Measurements from ENCODE around the gene SH3RF2. TPM values are rescaled to one million over a fixed set of nuclear protein-coding genes. Genes with fewer than 3 reads are reported as not detected.

Gene SH3RF2
- total and polyA plus RNA-seq, 4 donors: 3.1 to 12.9 (median 4.1) TPM

DNA sequence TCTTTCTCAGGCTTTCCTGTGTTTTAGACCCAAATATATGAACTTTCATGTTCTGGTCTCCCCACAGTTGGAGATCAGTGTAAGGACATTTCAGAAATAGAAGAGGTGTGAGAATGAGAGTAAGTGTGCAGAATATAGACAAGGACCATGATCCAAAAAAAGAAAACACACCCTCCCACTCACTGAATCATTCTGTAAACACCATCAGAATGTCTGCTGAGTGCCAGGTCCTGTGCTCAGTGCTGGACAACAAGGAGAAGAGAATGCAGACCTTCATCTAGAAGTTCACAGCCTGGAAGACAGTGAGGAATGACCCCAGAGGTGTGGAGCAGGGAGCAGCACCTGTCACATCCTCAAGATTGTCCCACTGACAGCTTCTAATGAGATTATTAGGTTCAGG, 19.1 kb upstream of the SH3RF2 start:
- intact Hi-C loops (cut with DNase I): no loop called here
- peaks cover 2% of the 10 kb centered on the region for H3K9me3 ChIP-seq (ENCODE audit: control insufficient read depth, low read length)
- no peak overlapping the region for H3K27ac ChIP-seq (ENCODE audit: low read depth in 1 of 2, low read length in 2 of 2)
- DNase-seq: no peak
- H3K4me3 ChIP-seq (ENCODE audit: low read length in 2 of 2): no peak overlapping the region
- H3K4me1 ChIP-seq (ENCODE audit: control insufficient read depth in 1 of 2, insufficient read depth in 2 of 2, low read length in 2 of 2): peaks cover 0 to 3% of the 10 kb centered on the region in 2 donors
- no peaks in the 10 kb centered on the region for H3K36me3 ChIP-seq (ENCODE audit: control insufficient read depth in 1 of 2, insufficient read depth in 2 of 2, low read length in 1 of 2)
- no peak for ATAC-seq (ENCODE audit: low FRiP score)
- no peaks in the 10 kb centered on the region for H3K27me3 ChIP-seq (ENCODE audit: control insufficient read depth in 1 of 2, insufficient read depth in 2 of 2, low read length in 1 of 2)

DNA sequence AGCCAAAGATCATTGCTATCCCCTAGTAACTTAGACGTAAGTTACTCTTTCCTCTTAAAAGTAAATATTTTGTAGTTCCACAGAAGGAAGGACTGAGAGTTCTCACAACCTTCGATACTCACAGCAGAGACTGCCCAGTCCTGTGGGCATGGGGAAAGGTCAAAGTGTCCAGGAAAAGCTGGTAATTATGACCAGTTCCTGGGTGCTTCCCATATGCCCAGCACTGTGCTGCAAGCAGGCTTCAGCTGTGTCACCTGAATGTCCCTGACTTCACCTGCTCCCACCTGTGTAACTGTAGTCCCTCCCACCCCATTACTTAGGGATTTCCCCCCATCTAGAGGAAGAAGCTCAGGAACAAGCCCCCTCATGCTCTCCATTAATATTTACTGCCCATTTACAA, 18.0 kb upstream of the SH3RF2 start:
- H3K4me3 ChIP-seq (ENCODE audit: low read length in 2 of 2): no peak overlapping the region
- ATAC-seq (ENCODE audit: low FRiP score): no peak
- no peak overlapping the region for H3K27ac ChIP-seq (ENCODE audit: low read depth in 1 of 2, low read length in 2 of 2)
- H3K27me3 ChIP-seq (ENCODE audit: control insufficient read depth in 1 of 2, insufficient read depth in 2 of 2, low read length in 1 of 2): no peaks in the 10 kb centered on the region
- peaks cover 2% of the 10 kb centered on the region for H3K9me3 ChIP-seq (ENCODE audit: control insufficient read depth, low read length)
- no peak for DNase-seq
- no peaks in the 10 kb centered on the region for H3K36me3 ChIP-seq (ENCODE audit: control insufficient read depth in 1 of 2, insufficient read depth in 2 of 2, low read length in 1 of 2)
- H3K4me1 ChIP-seq (ENCODE audit: control insufficient read depth in 1 of 2, insufficient read depth in 2 of 2, low read length in 2 of 2): peaks cover 0 to 3% of the 10 kb centered on the region in 2 donors
- intact Hi-C loops (cut with DNase I): no loop called here
- whole genome bisulfite sequencing, 2 donors: 77 to 79% methylated on average over 2 of the region's 2 CpGs

DNA sequence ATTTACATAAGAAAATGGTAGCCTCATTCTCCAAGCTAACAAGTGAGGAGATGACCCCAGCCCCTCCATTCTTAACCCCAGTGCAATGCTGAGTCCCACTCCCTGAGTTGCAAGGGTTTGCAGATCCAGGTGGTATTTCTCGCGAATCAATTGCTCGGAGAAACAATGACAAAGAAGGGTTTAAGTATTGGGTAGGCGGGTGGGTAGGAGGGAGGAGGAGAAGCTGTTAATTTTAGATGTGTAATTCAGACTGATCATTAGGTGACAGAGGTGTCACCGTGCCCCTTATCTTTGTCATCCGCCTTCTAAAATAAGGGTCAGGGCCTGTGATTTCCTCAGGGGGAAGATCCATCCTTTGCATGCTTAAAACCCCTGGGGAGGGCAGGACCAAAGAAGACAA, 17.0 kb upstream of the SH3RF2 start:
- no peak for ATAC-seq (ENCODE audit: low FRiP score)

DNA sequence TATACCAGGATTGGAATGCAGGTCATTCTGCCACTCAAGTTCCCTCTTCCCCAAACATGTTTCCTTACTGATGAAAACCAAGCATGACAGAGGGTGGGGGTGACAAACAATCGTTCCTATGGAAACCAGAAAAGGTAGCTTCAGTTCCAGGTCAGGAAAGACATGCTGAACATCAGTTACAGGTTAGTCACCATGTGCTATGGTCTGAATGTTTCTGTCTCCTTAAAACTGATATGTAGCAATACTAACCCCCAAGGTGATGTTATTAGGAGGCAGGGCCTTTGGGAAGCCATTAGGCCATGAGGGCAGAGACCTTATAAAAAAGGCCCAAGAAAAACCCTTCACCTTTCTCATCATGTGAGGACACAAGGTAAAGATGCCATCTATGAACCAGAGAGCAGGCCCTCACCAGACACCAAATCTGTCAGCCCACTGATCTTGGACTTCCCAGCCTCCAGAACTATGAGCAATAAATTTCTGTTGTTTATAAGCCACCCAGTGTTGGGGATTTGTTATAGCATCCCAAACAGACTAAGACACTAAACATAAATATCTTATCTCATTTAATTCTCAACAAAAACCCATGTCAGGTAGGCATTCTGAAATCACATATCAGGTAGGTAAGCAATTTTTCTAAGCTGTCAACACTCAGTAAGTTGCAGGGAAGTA, 15.7 kb upstream of the SH3RF2 start:
- Histone ChIP-seq H3K36me3 (ENCODE audit: control insufficient read depth in 1 of 2, insufficient read depth in 2 of 2, low read length in 1 of 2) (no peaks in the 10 kb centered on the region), H3K27ac (ENCODE audit: low read depth in 1 of 2, low read length in 2 of 2) (no peak overlapping the region), H3K4me3 (ENCODE audit: low read length in 2 of 2) (no peak overlapping the region), H3K4me1 (ENCODE audit: control insufficient read depth in 1 of 2, insufficient read depth in 2 of 2, low read length in 2 of 2) (peaks cover 4% of the 10 kb centered on the region in 2 donors), H3K9me3 (ENCODE audit: control insufficient read depth, low read length) (peaks cover 2% of the 10 kb centered on the region), H3K27me3 (ENCODE audit: control insufficient read depth in 1 of 2, insufficient read depth in 2 of 2, low read length in 1 of 2) (no peaks in the 10 kb centered on the region)
- 88 to 91% methylated on average over 1 of the region's 1 CpG for WGBS, 2 donors
- intact Hi-C loops (cut with DNase I): no loop called here
- no peak for ATAC-seq (ENCODE audit: low FRiP score)
- no peak for DNase-seq

More for the DNA sequence above, 17.0 kb upstream of the SH3RF2 start:
- Histone ChIP-seq H3K4me3 (ENCODE audit: low read length in 2 of 2) (no peak overlapping the region), H3K4me1 (ENCODE audit: control insufficient read depth in 1 of 2, insufficient read depth in 2 of 2, low read length in 2 of 2) (peaks cover 0 to 3% of the 10 kb centered on the region in 2 donors), H3K27ac (ENCODE audit: low read depth in 1 of 2, low read length in 2 of 2) (no peak overlapping the region), H3K9me3 (ENCODE audit: control insufficient read depth, low read length) (peaks cover 2% of the 10 kb centered on the region), H3K36me3 (ENCODE audit: control insufficient read depth in 1 of 2, insufficient read depth in 2 of 2, low read length in 1 of 2) (no peaks in the 10 kb centered on the region), H3K27me3 (ENCODE audit: control insufficient read depth in 1 of 2, insufficient read depth in 2 of 2, low read length in 1 of 2) (no peaks in the 10 kb centered on the region)
- 90 to 91% methylated on average over 6 of the region's 6 CpGs for WGBS, 2 donors
- intact Hi-C loops (cut with DNase I): no loop called here
- DNase-seq: no peak

DNA sequence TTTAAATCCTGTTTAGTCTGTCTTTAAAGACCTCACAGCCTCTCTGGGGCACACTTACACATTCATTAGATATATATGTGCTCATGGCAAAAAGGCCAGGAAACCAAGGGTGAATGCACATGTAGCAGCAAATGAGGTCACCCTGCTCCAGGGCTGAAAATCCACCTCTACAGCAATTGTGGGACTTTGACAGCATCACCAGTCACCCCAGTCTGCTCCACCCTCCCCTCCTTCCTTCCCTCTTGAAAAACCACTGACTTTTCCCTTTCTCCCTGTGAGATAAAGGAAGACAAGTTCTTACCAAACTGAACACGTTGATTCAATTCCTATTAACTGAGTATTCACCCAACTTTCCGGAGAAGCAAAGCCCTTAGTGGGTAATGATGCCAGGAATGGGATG, 15.2 kb upstream of the SH3RF2 start:
- Histone ChIP-seq H3K4me1 (ENCODE audit: control insufficient read depth in 1 of 2, insufficient read depth in 2 of 2, low read length in 2 of 2) (peaks cover 4% of the 10 kb centered on the region in 2 donors), H3K27ac (ENCODE audit: low read depth in 1 of 2, low read length in 2 of 2) (no peak overlapping the region), H3K36me3 (ENCODE audit: control insufficient read depth in 1 of 2, insufficient read depth in 2 of 2, low read length in 1 of 2) (no peaks in the 10 kb centered on the region), H3K9me3 (ENCODE audit: control insufficient read depth, low read length) (peaks cover 2% of the 10 kb centered on the region), H3K4me3 (ENCODE audit: low read length in 2 of 2) (no peak overlapping the region), H3K27me3 (ENCODE audit: control insufficient read depth in 1 of 2, insufficient read depth in 2 of 2, low read length in 1 of 2) (no peaks in the 10 kb centered on the region)
- DNase-seq: no peak
- 16 to 32% methylated on average over 2 of the region's 2 CpGs for WGBS, 2 donors
- no peak for ATAC-seq (ENCODE audit: low FRiP score)
- intact Hi-C loops (cut with DNase I): no loop called here

DNA sequence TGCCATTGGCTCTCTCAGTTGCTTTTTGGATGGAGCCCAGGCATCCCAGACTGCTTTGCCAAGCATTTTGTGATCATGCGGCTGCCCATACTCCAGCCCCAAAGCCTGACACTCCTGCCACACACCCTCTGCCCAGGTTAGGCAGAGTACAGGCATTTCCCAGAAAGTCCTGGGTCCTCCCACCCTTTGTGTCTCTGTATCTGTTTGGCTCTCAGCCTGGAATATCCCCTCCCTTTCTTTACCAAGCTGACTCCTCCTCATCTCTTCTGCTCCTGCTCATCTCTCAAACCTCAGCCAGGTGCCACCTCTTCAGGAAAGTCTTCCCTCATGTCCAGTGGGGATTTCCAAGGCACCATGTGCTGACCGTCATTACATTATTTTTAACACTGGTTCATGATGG, 14.3 kb upstream of the SH3RF2 start:
- H3K36me3 ChIP-seq (ENCODE audit: control insufficient read depth in 1 of 2, insufficient read depth in 2 of 2, low read length in 1 of 2): no peaks in the 10 kb centered on the region
- H3K4me1 ChIP-seq (ENCODE audit: control insufficient read depth in 1 of 2, insufficient read depth in 2 of 2, low read length in 2 of 2): peaks cover 4% of the 10 kb centered on the region in 2 donors
- ATAC-seq (ENCODE audit: low FRiP score): no peak
- 49 to 56% methylated on average over 2 of the region's 2 CpGs for WGBS, 2 donors
- H3K4me3 ChIP-seq (ENCODE audit: low read length in 2 of 2): no peak overlapping the region
- no peak overlapping the region for H3K27ac ChIP-seq (ENCODE audit: low read depth in 1 of 2, low read length in 2 of 2)
- H3K27me3 ChIP-seq (ENCODE audit: control insufficient read depth in 1 of 2, insufficient read depth in 2 of 2, low read length in 1 of 2): no peaks in the 10 kb centered on the region
- peaks cover 2% of the 10 kb centered on the region for H3K9me3 ChIP-seq (ENCODE audit: control insufficient read depth, low read length)
- no peak for DNase-seq
- intact Hi-C loops (cut with DNase I): no loop called here

DNA sequence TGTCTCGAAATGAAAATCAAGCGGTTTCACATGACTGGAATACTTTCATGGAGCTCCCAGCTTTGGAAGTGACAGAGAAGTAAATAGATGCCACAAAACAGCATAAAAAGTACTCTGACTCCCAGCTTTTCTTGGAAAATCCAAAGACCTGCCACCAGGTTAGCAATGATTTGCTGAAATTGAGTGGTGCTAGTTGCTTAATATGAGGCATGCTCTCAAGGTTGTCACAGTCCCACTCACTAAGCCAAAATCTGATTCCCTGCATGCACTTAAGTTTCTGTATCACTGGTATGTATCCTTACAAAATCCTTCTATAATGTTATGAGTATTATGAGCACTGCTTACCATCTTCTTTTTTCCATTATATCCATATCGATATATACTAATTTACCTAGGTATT, 13.0 kb upstream of the SH3RF2 start:
- ATAC-seq (ENCODE audit: low FRiP score) (no peak), DNase-seq (no peak)
- 95 to 96% methylated on average over 3 of the region's 3 CpGs for WGBS, 2 donors
- no peaks in the 10 kb centered on the region for H3K9me3 ChIP-seq (ENCODE audit: control insufficient read depth, low read length)
- intact Hi-C loops (cut with DNase I): no loop called here
- H3K27ac ChIP-seq (ENCODE audit: low read depth in 1 of 2, low read length in 2 of 2): no peak overlapping the region
- H3K27me3 ChIP-seq (ENCODE audit: control insufficient read depth in 1 of 2, insufficient read depth in 2 of 2, low read length in 1 of 2): no peaks in the 10 kb centered on the region
- no peak overlapping the region for H3K4me3 ChIP-seq (ENCODE audit: low read length in 2 of 2)
- peaks cover 1 to 4% of the 10 kb centered on the region in 2 donors for H3K4me1 ChIP-seq (ENCODE audit: control insufficient read depth in 1 of 2, insufficient read depth in 2 of 2, low read length in 2 of 2)
- H3K36me3 ChIP-seq (ENCODE audit: control insufficient read depth in 1 of 2, insufficient read depth in 2 of 2, low read length in 1 of 2): no peaks in the 10 kb centered on the region

DNA sequence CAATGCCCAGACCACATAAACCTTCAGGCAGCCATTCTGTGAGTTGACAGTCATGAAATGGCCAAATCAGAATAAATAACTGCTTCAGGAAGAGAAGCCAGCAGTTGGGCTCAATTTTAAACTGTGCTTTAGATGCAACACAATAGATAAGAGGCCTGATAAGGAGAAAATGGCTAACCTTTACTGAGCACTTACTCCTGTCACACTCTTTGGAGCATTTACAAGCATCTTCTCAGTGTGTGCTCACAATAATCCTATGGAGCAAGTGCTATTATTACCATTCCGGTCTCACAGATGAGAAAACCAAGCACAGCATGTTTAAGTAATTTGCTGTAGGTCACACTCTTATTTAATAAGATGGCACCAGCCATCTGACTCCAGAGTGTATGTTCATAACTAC, 11.5 kb upstream of the SH3RF2 start:
- H3K4me3 ChIP-seq (ENCODE audit: low read length in 2 of 2): no peak overlapping the region
- WGBS, 2 donors: 73 to 81% methylated on average over 1 of the region's 1 CpG
- ATAC-seq (ENCODE audit: low FRiP score): no peak
- no peak for DNase-seq
- no peaks in the 10 kb centered on the region for H3K27me3 ChIP-seq (ENCODE audit: control insufficient read depth in 1 of 2, insufficient read depth in 2 of 2, low read length in 1 of 2)
- no peak overlapping the region for H3K27ac ChIP-seq (ENCODE audit: low read depth in 1 of 2, low read length in 2 of 2)
- H3K4me1 ChIP-seq (ENCODE audit: control insufficient read depth in 1 of 2, insufficient read depth in 2 of 2, low read length in 2 of 2): peaks cover 1 to 4% of the 10 kb centered on the region in 2 donors
- intact Hi-C loops (cut with DNase I): no loop called here
- no peaks in the 10 kb centered on the region for H3K9me3 ChIP-seq (ENCODE audit: control insufficient read depth, low read length)
- no peaks in the 10 kb centered on the region for H3K36me3 ChIP-seq (ENCODE audit: control insufficient read depth in 1 of 2, insufficient read depth in 2 of 2, low read length in 1 of 2)

DNA sequence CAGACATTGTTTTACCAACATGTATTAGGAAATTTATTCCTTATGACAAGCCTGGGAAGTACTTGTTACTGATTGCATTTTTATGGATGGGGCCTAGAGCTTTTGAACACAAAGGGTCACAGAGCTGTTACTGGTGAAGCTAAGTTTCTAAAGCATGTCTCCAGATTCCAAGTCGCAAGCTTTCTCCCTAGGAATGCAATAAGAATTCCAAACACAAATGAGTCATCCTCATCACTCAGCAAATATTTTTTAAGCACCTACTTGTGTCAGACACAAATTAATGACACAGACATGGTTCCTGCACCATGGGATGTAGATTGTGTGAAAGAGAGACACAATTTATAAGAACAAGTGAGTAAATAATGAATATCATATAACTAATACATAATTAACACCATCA, 11.0 kb upstream of the SH3RF2 start:
- Histone ChIP-seq H3K27ac (ENCODE audit: low read depth in 1 of 2, low read length in 2 of 2) (no peak overlapping the region), H3K4me3 (ENCODE audit: low read length in 2 of 2) (no peak overlapping the region)
- intact Hi-C loops (cut with DNase I): no loop called here

More for the DNA sequence above, 11.0 kb upstream of the SH3RF2 start:
- H3K4me1 ChIP-seq (ENCODE audit: control insufficient read depth in 1 of 2, insufficient read depth in 2 of 2, low read length in 2 of 2): peaks cover 1 to 4% of the 10 kb centered on the region in 2 donors
- H3K36me3 ChIP-seq (ENCODE audit: control insufficient read depth in 1 of 2, insufficient read depth in 2 of 2, low read length in 1 of 2): no peaks in the 10 kb centered on the region
- no peaks in the 10 kb centered on the region for H3K9me3 ChIP-seq (ENCODE audit: control insufficient read depth, low read length)
- peak; percentile 78 for ATAC-seq (ENCODE audit: low FRiP score)
- WGBS, 2 donors: 0 to 5% methylated on average over 1 of the region's 1 CpG
- H3K27me3 ChIP-seq (ENCODE audit: control insufficient read depth in 1 of 2, insufficient read depth in 2 of 2, low read length in 1 of 2): no peaks in the 10 kb centered on the region
- no peak for DNase-seq
